ENCODE data around the gene SATB1. TPM values are rescaled to one million over a fixed set of nuclear protein-coding genes. Genes with fewer than 3 reads are reported as not detected.

The SATB1 gene
- total and polyA plus RNA-seq, 2 of the 8 experiments (the other 6 are each of a cell fraction or from before 2014, with no cell fraction given), result 18.8 to 28.0 TPM

GRCh38 chr3:18297126-18297525 is 128.0 kb downstream of the SATB1 start:
- H3K79me2 ChIP-seq (ENCODE audit: control insufficient read depth in 1 of 2, insufficient read depth in 2 of 2, low read length in 2 of 2), result no peaks in the 10 kb centered on the region
- H3K36me3 ChIP-seq (ENCODE audit: control insufficient read depth in 2 of 4, insufficient read depth in 4 of 4, low read length in 3 of 4), result no peaks in the 10 kb centered on the region
- H2BK120ac ChIP-seq (replicated peaks; ENCODE audit: low read depth, low read length), result no peak overlapping the region
- H3K4me1 ChIP-seq (replicated peaks in 1 of 4; ENCODE audit: control insufficient read depth in 3 of 4, insufficient read depth in 4 of 4, low read length in 3 of 4), result peaks cover 0 to 4% (median 3%) of the 10 kb centered on the region in 4 experiments; a peak in 4 of 7 replicates
- no peak overlapping the region for H3K14ac ChIP-seq (ENCODE audit: insufficient read length)
- no peaks in the 10 kb centered on the region for H3K23me2 ChIP-seq (ENCODE audit: low read depth, low read length)
- H3K9ac ChIP-seq (replicated peaks in 1 of 4; ENCODE audit: extremely low read depth in 1 of 4, low read depth in 3 of 4, low read length in 3 of 4), result no peak overlapping the region
- DNase-seq (ENCODE audit: low read depth in 1 of 2, low spot score in 2 of 2) (no peak), FAIRE-seq (no peak)
- no peak overlapping the region for H2BK5ac ChIP-seq (ENCODE audit: low read depth, low read length)
- ChIA-PET CTCF (ENCODE audit: partially characterized antibody) (interaction anchor here (0.9 kb wide), 1 partner anchor 302 kb away, joined by 3 read pairs; no protein-coding TSS in a partner anchor), POLR2A (ENCODE audit: partially characterized antibody) (no interaction called here)
- H3K27ac ChIP-seq (ENCODE audit: low read depth, low read length), result no peak overlapping the region
- H3K4me2 ChIP-seq (ENCODE audit: insufficient read depth in 1 of 2, low read depth in 2 of 2, low read length in 2 of 2), result no peak overlapping the region
- no peak overlapping the region for H4K5ac ChIP-seq (ENCODE audit: insufficient read length, low read depth, low read length)
- no peaks in the 10 kb centered on the region for H4K20me1 ChIP-seq (replicated peaks in 1 of 2; ENCODE audit: control insufficient read depth in 1 of 2, insufficient read depth in 2 of 2, low read length in 2 of 2)
- no peak overlapping the region for H2AFZ ChIP-seq (ENCODE audit: low read length)
- H2BK15ac ChIP-seq (ENCODE audit: low read length), result no peak overlapping the region
- H3K23ac ChIP-seq (ENCODE audit: insufficient read length), result no peak overlapping the region
- H3K4ac ChIP-seq (replicated peaks; ENCODE audit: insufficient read length, low read depth, low read length), result no peak overlapping the region
- no peak overlapping the region for H4K8ac ChIP-seq (ENCODE audit: extremely low read depth, insufficient read depth, low read length)
- H4K91ac ChIP-seq (replicated peaks; ENCODE audit: insufficient read length, low read length), result no peak overlapping the region
- peaks cover 0 to 5% of the 10 kb centered on the region in 2 experiments; a peak in 2 of 4 replicates for H3K9me3 ChIP-seq (ENCODE audit: insufficient read depth in 2 of 2, low read depth in 1 of 2, low read length in 1 of 2)
- no peak overlapping the region for H3K4me3 ChIP-seq (ENCODE audit: extremely low read depth in 1 of 4, insufficient read depth in 2 of 4, low read depth in 3 of 4, low read length in 4 of 4)
- H3K18ac ChIP-seq (ENCODE audit: extremely low read depth, low read length), result no peak overlapping the region
- H2BK12ac ChIP-seq (ENCODE audit: low read depth, low read length), result no peak overlapping the region
- no peak overlapping the region for H2BK20ac ChIP-seq (ENCODE audit: low read length)
- no peaks in the 10 kb centered on the region for H3K27me3 ChIP-seq (replicated peaks in 1 of 4; ENCODE audit: control insufficient read depth in 3 of 4, extremely low read depth in 1 of 4, insufficient read depth in 3 of 4, low read length in 3 of 4)
- H3K79me1 ChIP-seq (ENCODE audit: low read depth, low read length), result no peaks in the 10 kb centered on the region
- H3K56ac ChIP-seq (replicated peaks; ENCODE audit: insufficient read length, low read depth, low read length), result no peak overlapping the region
- no peak overlapping the region for H2AK5ac ChIP-seq (ENCODE audit: low read depth, low read length)
- TF ChIP-seq USF2 (IDR thresholded peaks at IDR 0.05; ENCODE audit: low read length) (no peak), GABPA (IDR thresholded peaks at IDR 0.05; ENCODE audit: borderline replicate concordance, insufficient read depth, low read length) (no peak), EP300 (IDR thresholded peaks at IDR 0.05; ENCODE audit: borderline replicate concordance in 1 of 2, low read depth in 2 of 2, low read length in 2 of 2) (no peak), CBX8 (IDR thresholded peaks at IDR 0.05; ENCODE audit: borderline replicate concordance, low read depth, low read length) (no peak), HDAC2 (IDR thresholded peaks at IDR 0.05; ENCODE audit: borderline replicate concordance in 1 of 2, low read depth in 2 of 2, low read length in 2 of 2) (no peak), SAP30 (IDR thresholded peaks at IDR 0.05; ENCODE audit: insufficient read depth, insufficient replicate concordance, low read length) (no peak), SIX5 (IDR thresholded peaks at IDR 0.05; ENCODE audit: low read depth, low read length) (no peak), JUN (IDR thresholded peaks at IDR 0.05; ENCODE audit: low read depth, low read length) (no peak), KDM5A (IDR thresholded peaks at IDR 0.05; ENCODE audit: low read length) (no peak), YY1 (IDR thresholded peaks at IDR 0.05; ENCODE audit: low read depth, low read length) (no peak), FOSL1 (IDR thresholded peaks at IDR 0.05; ENCODE audit: insufficient read depth, low read depth, low read length) (no peak), RAD21 (IDR thresholded peaks at IDR 0.05 in 1 of 2, conservative IDR thresholded peaks at IDR 0.05 in 1 of 2; ENCODE audit: low read depth in 2 of 2, low read length in 2 of 2) (no peak), RFX5 (IDR thresholded peaks at IDR 0.05; ENCODE audit: borderline replicate concordance, low read depth, low read length) (no peak)

Data from H1 (cell line).